Ishikawa (cell line): ENCODE data around the gene IL12B.
A peak's percentile ranks its signal among the peaks of the same experiment; 100 is the strongest.

ENCODE experiments used
- CEBPB ChIP-seq: IDR thresholded peaks from 2 replicates; pipeline ENCODE4 v1.6.1; 2012
- CREB1 ChIP-seq: IDR thresholded peaks from 2 replicates; pipeline ENCODE4 v1.6.1; 2012; ENCODE audit warnings: low read depth
- EGR1 ChIP-seq: IDR thresholded peaks from 2 replicates; pipeline ENCODE4 v1.6.1; 2012
- EP300 ChIP-seq: IDR thresholded peaks from 2 replicates; pipeline ENCODE4 v1.6.1; 2012; ENCODE audit warnings: borderline replicate concordance
- FOXM1 ChIP-seq: IDR thresholded peaks from 2 replicates; pipeline ENCODE4 v1.6.1; 2012; ENCODE audit warnings: low read depth, borderline replicate concordance
- MAX ChIP-seq: IDR thresholded peaks from 2 replicates; pipeline ENCODE4 v1.6.1; 2012
- NFIC ChIP-seq: IDR thresholded peaks from 2 replicates; pipeline ENCODE4 v1.6.1; 2012
- RAD21 ChIP-seq: IDR thresholded peaks from 2 replicates; pipeline ENCODE4 v1.6.1; 2012; ENCODE audit warnings: low read depth
- TAF1 ChIP-seq: IDR thresholded peaks from 2 replicates; pipeline ENCODE4 v1.6.1; 2012; ENCODE audit warnings: low read depth, mild to moderate bottlenecking
- TCF12 ChIP-seq: IDR thresholded peaks from 2 replicates; pipeline ENCODE4 v1.6.1; 2012; ENCODE audit warnings: low read depth
- TEAD4 ChIP-seq: IDR thresholded peaks from 2 replicates; pipeline ENCODE4 v1.6.1; 2012
- YY1 ChIP-seq: IDR thresholded peaks from 2 replicates; pipeline ENCODE4 v1.6.1; 2012; ENCODE audit warnings: low read depth
- ZBTB7A ChIP-seq: IDR thresholded peaks from 2 replicates; pipeline ENCODE4 v1.6.1; 2012; ENCODE audit warnings: low read depth
- TF ChIP-seq, protein P1 (sequence below): IDR thresholded peaks from 2 replicates; pipeline ENCODE4 v1.6.1; 2012
- TF ChIP-seq, protein P2 (sequence below): IDR thresholded peaks from 2 replicates; pipeline ENCODE4 v1.6.1; 2012; ENCODE audit warnings: low read depth, mild to moderate bottlenecking

Gene IL12B

DNA sequence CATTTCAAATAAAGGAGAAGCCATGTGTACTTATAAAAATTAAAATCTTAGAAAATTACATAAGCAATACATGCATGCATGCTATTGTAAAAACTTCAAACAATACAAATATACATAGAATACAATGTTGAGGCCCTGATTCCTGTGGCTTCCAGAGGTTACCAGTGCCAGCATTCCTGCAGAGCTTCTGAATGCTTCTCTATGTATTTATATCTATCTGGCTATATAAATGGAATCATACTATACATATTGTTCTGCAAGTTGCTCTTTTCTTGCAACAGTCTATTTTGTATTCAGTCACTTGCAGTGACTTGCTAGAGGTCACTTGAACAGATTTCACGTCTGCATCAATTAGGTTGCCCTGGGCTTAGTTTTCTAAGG is 3.2 kb upstream of the IL12B start:
- no peak for TF ChIP-seq EP300
- TF ChIP-seq CREB1 = no peak
- no peak for TF ChIP-seq RAD21
- TF ChIP-seq, protein P1, sequence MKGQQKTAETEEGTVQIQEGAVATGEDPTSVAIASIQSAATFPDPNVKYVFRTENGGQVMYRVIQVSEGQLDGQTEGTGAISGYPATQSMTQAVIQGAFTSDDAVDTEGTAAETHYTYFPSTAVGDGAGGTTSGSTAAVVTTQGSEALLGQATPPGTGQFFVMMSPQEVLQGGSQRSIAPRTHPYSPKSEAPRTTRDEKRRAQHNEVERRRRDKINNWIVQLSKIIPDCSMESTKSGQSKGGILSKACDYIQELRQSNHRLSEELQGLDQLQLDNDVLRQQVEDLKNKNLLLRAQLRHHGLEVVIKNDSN = no peak
- TF ChIP-seq CEBPB = no peak
- no peak for TF ChIP-seq EGR1
- TF ChIP-seq TAF1 = no peak
- no peak for TF ChIP-seq TCF12
- no peak for TF ChIP-seq YY1
- TF ChIP-seq ZBTB7A = no peak
- no peak for TF ChIP-seq MAX
- no peak for TF ChIP-seq TEAD4
- TF ChIP-seq, protein P2, sequence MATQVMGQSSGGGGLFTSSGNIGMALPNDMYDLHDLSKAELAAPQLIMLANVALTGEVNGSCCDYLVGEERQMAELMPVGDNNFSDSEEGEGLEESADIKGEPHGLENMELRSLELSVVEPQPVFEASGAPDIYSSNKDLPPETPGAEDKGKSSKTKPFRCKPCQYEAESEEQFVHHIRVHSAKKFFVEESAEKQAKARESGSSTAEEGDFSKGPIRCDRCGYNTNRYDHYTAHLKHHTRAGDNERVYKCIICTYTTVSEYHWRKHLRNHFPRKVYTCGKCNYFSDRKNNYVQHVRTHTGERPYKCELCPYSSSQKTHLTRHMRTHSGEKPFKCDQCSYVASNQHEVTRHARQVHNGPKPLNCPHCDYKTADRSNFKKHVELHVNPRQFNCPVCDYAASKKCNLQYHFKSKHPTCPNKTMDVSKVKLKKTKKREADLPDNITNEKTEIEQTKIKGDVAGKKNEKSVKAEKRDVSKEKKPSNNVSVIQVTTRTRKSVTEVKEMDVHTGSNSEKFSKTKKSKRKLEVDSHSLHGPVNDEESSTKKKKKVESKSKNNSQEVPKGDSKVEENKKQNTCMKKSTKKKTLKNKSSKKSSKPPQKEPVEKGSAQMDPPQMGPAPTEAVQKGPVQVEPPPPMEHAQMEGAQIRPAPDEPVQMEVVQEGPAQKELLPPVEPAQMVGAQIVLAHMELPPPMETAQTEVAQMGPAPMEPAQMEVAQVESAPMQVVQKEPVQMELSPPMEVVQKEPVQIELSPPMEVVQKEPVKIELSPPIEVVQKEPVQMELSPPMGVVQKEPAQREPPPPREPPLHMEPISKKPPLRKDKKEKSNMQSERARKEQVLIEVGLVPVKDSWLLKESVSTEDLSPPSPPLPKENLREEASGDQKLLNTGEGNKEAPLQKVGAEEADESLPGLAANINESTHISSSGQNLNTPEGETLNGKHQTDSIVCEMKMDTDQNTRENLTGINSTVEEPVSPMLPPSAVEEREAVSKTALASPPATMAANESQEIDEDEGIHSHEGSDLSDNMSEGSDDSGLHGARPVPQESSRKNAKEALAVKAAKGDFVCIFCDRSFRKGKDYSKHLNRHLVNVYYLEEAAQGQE = no peak
- no peak for TF ChIP-seq NFIC
- no peak for TF ChIP-seq FOXM1

GRCh38 chr5:159332800-159333544 is 2.7 kb upstream of the IL12B start:
- TF ChIP-seq CEBPB (no peak), RAD21 (no peak), NFIC (no peak), EP300 (no peak), MAX (no peak), YY1 (no peak), EGR1 (no peak), CREB1 (no peak), TCF12 (no peak), FOXM1 (no peak), TEAD4 (no peak)
- TF ChIP-seq, protein P1 = no peak

DNA sequence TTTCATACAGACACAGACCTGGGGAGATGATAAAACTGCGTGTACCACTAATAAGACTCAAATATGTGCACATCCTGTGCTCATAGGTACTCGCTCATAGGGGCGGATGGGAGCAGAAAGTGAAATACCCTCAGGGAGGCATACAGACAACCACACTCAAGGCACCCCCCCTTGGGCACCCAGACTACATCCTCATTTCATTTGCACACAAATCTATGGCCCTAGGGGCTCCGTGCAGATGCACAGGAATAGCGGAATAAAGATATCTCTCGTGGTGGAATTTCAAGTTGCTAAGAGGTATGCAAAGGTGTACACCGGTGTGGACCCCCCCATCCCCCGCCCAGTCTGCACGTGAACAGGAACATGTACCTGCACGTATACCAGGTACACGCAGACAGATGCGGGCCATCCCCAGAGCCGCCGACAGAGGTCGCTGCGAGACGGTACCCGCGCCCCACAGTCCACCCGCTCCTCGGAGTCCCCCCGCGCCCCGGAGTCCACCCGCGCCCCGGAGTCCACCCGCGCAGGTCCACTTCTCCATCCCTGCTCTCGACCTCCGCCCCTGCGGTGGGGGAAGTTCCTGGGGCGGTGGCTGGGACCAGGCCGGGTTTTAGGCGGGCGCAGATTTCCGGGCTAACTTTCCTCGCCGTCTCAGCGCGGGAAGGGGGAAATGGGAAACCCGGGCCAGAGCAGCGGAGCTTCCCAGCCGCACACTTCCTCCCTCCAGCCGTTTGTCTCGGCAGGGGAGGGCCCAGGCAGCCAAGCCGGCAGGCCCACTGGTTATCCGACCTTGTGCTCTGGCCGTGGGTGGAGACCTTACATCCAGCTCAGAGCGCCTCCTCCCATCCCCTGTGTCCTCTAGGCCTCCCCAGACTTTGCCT is 1.0 kb upstream of the IL12B start:
- peak; percentile 59 for TF ChIP-seq MAX
- TF ChIP-seq ZBTB7A = peak; percentile 53; the same call in 1 of the 2 replicates
- peak; percentile 62; the same call in 1 of the 2 replicates for TF ChIP-seq RAD21
- TF ChIP-seq CREB1 = no peak
- no peak for TF ChIP-seq NFIC
- TF ChIP-seq, protein P1 = peak; percentile 51; the same call in 1 of the 2 replicates

DNA sequence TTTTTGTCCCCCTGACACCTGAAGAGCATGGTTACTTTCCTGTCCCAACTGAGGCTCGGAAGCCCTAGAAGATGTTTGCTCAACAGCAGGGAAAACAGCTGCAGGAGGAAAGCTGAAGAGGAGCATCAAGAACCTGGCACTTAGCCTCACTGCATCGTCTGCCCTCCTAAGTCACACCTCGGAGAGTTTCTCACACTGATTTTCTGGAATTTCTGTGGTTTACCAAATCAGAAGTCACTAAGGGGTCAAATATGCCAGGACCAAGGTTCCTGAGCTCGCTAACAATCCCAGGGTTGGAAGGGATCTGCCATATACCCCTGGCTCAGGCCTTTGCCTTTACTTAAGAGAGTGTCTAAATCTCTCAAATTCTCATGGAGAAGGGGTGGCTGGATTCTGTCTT is 5.3 kb downstream of the IL12B start:
- TF ChIP-seq TEAD4 (no peak), NFIC (no peak), CREB1 (no peak), TAF1 (no peak), RAD21 (no peak), YY1 (no peak), TCF12 (no peak), MAX (no peak), EP300 (no peak), FOXM1 (no peak), CEBPB (no peak), ZBTB7A (no peak), EGR1 (no peak)
- TF ChIP-seq, protein P2 = no peak
- TF ChIP-seq, protein P1 = no peak
